ENCODE measurements around the gene CD300C.
"Not testable (repeated sequence)": the region's sequence is repeated elsewhere in the genome, so short reads cannot be mapped to it uniquely, and the experiment has no call there.

The CD300C gene

DNA sequence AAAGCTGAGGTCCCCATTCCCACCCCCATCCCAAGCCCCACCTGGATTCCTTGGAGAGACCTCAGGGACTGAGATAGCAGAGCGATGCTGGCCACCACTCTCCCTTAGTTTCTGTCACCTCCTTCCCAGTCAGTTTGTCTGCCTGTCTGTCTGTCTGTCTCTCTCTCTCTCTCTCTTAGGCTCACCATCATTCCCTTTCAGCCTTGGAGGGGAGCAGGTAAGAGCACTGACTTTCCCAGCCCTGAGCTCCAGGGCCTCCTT lies 20.5 kb downstream of the CD300C start:
- no peak overlapping the region for H3K27ac ChIP-seq (ENCODE audit: low read depth, low read length)
- no peak overlapping the region for H3K4me3 ChIP-seq (ENCODE audit: low read length)
- no peaks in the 10 kb centered on the region for H3K36me3 ChIP-seq (ENCODE audit: control insufficient read depth, insufficient read depth, low read length)
- H3K4me1 ChIP-seq (ENCODE audit: control insufficient read depth, insufficient read depth, low read length) = no peaks in the 10 kb centered on the region
- no peak overlapping the region for H3K9ac ChIP-seq (ENCODE audit: low read length)
- no peaks in the 10 kb centered on the region for H3K27me3 ChIP-seq (ENCODE audit: control insufficient read depth, insufficient read depth, low read length)

DNA sequence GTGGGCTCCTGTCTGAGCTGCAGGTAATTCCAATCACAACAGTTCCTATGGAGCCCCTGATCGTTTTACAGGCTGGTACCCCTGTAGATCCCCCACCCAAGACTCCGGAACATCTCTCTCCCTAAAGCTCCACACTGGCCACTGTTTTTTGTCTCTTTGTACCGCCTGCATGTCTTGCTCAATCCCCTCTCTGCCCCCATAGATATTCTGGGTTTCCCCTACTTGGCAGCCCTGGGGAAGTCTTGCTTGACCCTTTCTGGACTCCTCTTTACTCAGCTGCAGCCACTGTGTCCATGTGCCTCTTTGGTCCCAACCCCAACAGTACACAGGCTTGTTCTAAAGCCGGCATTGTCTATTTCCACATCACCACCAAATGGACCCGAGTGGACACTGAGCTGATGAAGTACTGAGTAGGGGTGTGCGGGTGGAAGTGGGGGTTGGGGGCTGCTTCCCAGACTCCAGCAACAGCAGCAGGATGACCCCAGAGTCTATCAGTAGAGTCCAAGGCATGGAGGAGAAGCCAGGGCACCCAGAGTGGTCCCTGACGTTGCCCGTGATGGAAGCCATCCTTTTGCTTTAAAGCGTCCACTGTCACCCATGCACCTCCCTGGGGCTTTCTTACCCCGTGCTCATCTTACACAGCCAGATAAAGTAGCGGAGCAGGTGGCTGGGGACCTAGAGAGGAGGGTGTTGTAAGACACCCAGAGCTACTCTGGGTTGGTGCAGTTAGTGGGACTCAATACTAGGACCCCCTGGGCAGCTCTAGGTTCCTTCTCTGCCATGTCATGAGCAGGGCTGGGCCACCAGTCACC lies 21.1 kb downstream of the CD300C start:
- Histone ChIP-seq H3K9ac (ENCODE audit: low read length) (no peak overlapping the region), H3K27me3 (ENCODE audit: control insufficient read depth, insufficient read depth, low read length) (no peaks in the 10 kb centered on the region), H3K27ac (ENCODE audit: low read depth, low read length) (no peak overlapping the region), H3K4me1 (ENCODE audit: control insufficient read depth, insufficient read depth, low read length) (no peaks in the 10 kb centered on the region), H3K4me3 (ENCODE audit: low read length) (no peak overlapping the region), H3K36me3 (ENCODE audit: control insufficient read depth, insufficient read depth, low read length) (no peaks in the 10 kb centered on the region)

DNA sequence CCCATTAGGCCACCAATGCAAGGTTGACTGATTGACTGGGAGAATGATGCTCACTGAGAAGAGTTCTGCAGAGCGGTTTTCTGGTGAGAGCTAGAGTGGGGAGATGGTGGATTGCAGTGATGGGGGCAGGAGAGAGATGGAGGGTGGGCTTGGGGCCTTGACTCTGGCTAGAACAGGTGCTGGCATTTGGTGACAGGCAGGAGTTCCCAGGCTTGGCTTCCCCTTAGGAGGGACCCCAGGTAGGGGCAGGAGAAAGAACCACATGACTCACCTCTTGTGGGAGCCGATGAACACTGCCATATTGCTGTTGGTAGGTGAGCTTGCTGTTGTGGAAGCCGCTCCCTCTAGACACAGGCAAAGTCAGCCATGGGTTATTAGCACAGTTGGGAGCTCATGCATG lies 22.6 kb downstream of the CD300C start:
- Histone ChIP-seq H3K36me3 (ENCODE audit: control insufficient read depth, insufficient read depth, low read length) (no peaks in the 10 kb centered on the region), H3K4me3 (ENCODE audit: low read length) (no peak overlapping the region), H3K9ac (ENCODE audit: low read length) (no peak overlapping the region), H3K4me1 (ENCODE audit: control insufficient read depth, insufficient read depth, low read length) (no peaks in the 10 kb centered on the region), H3K27me3 (ENCODE audit: control insufficient read depth, insufficient read depth, low read length) (no peaks in the 10 kb centered on the region), H3K27ac (ENCODE audit: low read depth, low read length) (no peak overlapping the region)

- Histone ChIP-seq H3K4me3 (ENCODE audit: low read length) (no peak overlapping the region), H3K27me3 (ENCODE audit: control insufficient read depth, insufficient read depth, low read length) (no peaks in the 10 kb centered on the region), H3K27ac (ENCODE audit: low read depth, low read length) (no peak overlapping the region), H3K4me1 (ENCODE audit: control insufficient read depth, insufficient read depth, low read length) (no peaks in the 10 kb centered on the region), H3K36me3 (ENCODE audit: control insufficient read depth, insufficient read depth, low read length) (no peaks in the 10 kb centered on the region), H3K9ac (ENCODE audit: low read length) (no peak overlapping the region)
Measured at GRCh38 chr17:74522381-74523105, 23.4 kb downstream of the CD300C start.

DNA sequence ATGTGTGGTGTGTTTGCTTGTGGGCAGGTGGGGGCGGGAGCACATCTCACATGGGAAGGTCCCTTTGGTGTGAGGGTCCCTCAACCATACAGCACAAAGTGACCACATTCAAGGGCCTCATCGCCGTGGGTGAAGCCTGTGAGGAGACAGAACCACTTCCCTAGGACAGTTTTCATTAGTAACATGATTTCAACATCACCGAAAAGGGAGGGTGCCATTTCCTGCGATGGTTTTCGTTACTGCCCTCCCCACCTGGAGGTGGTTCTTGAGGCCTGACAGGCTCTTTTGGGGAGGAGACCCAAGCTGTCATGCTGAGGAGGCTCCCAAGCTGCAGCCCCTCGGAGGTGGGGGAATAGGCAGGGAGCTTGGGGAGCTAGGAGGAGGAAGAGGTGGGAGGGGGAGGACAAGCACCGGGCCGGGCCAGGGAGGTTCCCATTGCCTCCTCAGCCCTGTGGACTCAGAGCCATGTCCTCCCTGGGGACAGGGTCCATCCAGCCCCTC lies 24.2 kb downstream of the CD300C start:
- Histone ChIP-seq H3K9ac (ENCODE audit: low read length) (no peak overlapping the region), H3K4me1 (ENCODE audit: control insufficient read depth, insufficient read depth, low read length) (no peaks in the 10 kb centered on the region), H3K27me3 (ENCODE audit: control insufficient read depth, insufficient read depth, low read length) (no peaks in the 10 kb centered on the region), H3K4me3 (ENCODE audit: low read length) (no peak overlapping the region), H3K27ac (ENCODE audit: low read depth, low read length) (no peak overlapping the region), H3K36me3 (ENCODE audit: control insufficient read depth, insufficient read depth, low read length) (no peaks in the 10 kb centered on the region)

DNA sequence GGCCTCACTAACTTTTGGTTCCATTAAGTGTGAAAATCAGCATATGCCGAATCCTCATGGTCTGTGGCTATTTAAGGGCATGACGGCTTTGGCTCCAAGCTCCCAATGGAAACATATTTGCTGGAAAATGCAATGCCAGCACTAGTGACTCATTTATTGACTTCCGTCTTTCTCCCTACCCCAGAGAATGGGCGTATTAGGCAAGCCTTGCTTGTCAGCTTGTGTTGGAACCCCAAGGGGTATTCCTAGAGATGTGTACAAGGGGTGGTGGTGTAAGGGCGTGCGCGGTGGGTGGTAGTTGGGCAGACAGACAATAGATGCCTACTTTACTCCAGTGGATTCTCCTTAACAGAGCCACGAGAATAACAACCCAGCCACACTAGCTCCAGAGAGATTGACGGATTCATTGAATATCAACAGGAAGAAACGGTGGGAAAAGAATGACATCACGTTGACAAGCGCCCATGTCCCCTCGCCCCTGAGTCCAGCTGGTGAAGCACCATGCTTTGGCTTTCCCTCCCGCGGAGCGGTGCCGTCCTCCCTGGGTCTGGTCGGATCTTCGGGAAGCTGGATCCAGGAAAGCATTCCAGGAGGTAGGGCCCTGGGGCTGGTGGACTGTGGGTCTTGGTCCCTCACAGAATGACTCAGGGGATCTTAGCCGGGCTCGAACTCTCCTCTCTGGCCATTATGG lies 25.0 kb downstream of the CD300C start:
- no peak overlapping the region for H3K4me3 ChIP-seq (ENCODE audit: low read length)
- H3K4me1 ChIP-seq (ENCODE audit: control insufficient read depth, insufficient read depth, low read length) = no peaks in the 10 kb centered on the region
- H3K27me3 ChIP-seq (ENCODE audit: control insufficient read depth, insufficient read depth, low read length) = no peaks in the 10 kb centered on the region
- H3K9ac ChIP-seq (ENCODE audit: low read length) = no peak overlapping the region
- no peaks in the 10 kb centered on the region for H3K36me3 ChIP-seq (ENCODE audit: control insufficient read depth, insufficient read depth, low read length)
- no peak overlapping the region for H3K27ac ChIP-seq (ENCODE audit: low read depth, low read length)

DNA sequence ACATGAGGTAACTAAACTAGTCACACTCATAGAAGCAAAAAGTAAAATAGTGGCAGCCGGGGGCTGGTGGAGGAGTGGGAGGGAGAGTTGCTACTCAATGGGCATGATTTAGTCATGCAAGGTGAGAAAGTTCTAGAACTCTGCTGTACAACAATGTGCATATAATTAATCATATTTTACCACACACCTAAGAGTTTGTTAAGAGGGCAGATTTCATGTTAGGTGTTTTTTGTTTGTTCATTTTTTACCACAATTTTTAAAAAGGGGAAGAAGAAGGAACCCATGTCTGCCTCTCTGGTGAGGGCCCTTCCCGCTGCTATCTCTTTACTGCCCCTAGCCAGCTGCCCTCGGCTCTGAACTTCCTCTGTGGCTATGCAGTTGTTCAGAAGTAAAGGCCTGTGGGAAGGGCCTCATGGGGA lies 25.9 kb downstream of the CD300C start:
- no peak overlapping the region for H3K27ac ChIP-seq (ENCODE audit: low read depth, low read length)
- H3K4me1 ChIP-seq (ENCODE audit: control insufficient read depth, insufficient read depth, low read length) = no peaks in the 10 kb centered on the region

DNA sequence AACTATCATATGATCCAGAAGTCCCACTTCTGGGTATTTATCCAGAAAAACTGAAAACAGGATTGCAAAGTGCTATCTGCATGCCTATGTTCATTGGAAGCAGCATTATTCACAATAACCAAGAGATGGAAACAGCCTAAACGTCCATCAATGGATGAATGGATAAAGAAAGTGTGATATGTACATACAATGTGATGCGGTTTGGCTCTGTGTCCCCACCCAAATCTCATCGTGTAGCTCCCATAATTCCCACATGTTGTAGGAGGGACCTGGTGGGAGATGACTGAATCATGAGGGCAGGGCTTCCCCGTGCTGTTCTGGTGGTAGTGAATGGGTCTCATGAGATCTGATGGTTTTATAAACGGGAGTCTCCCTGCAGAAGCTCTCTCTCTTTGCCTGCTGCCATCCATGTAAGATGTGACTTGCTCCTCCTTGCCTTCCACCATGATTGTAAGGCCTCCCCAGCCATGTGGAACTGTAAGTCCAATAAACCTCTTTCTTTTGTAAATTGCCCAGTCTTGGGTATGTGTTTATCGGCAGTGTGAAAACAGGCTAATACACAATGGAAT lies 27.4 kb downstream of the CD300C start:
- not testable (repeated sequence) for H3K36me3 ChIP-seq (ENCODE audit: control insufficient read depth, insufficient read depth, low read length); H3K27me3 ChIP-seq (ENCODE audit: control insufficient read depth, insufficient read depth, low read length); H3K27ac ChIP-seq (ENCODE audit: low read depth, low read length); H3K4me1 ChIP-seq (ENCODE audit: control insufficient read depth, insufficient read depth, low read length); H3K4me3 ChIP-seq (ENCODE audit: low read length); H3K9ac ChIP-seq (ENCODE audit: low read length)

More for the DNA sequence above, 25.9 kb downstream of the CD300C start:
- H3K36me3 ChIP-seq (ENCODE audit: control insufficient read depth, insufficient read depth, low read length) = no peaks in the 10 kb centered on the region
- H3K9ac ChIP-seq (ENCODE audit: low read length) = no peak overlapping the region
- H3K4me3 ChIP-seq (ENCODE audit: low read length) = no peak overlapping the region
- no peaks in the 10 kb centered on the region for H3K27me3 ChIP-seq (ENCODE audit: control insufficient read depth, insufficient read depth, low read length)

GRCh38 chr17:74516561-74517328 lies 29.2 kb downstream of the CD300C start:
- H3K27ac ChIP-seq (ENCODE audit: low read depth, low read length) = no peak overlapping the region
- H3K4me3 ChIP-seq (ENCODE audit: low read length) = no peak overlapping the region
- H3K27me3 ChIP-seq (ENCODE audit: control insufficient read depth, insufficient read depth, low read length) = no peaks in the 10 kb centered on the region
- no peaks in the 10 kb centered on the region for H3K4me1 ChIP-seq (ENCODE audit: control insufficient read depth, insufficient read depth, low read length)
- no peak overlapping the region for H3K9ac ChIP-seq (ENCODE audit: low read length)
- H3K36me3 ChIP-seq (ENCODE audit: control insufficient read depth, insufficient read depth, low read length) = no peaks in the 10 kb centered on the region

- no peak overlapping the region for H3K9ac ChIP-seq (ENCODE audit: low read length)
Measured at GRCh38 chr17:74515941-74516340, 30.0 kb downstream of the CD300C start.

DNA sequence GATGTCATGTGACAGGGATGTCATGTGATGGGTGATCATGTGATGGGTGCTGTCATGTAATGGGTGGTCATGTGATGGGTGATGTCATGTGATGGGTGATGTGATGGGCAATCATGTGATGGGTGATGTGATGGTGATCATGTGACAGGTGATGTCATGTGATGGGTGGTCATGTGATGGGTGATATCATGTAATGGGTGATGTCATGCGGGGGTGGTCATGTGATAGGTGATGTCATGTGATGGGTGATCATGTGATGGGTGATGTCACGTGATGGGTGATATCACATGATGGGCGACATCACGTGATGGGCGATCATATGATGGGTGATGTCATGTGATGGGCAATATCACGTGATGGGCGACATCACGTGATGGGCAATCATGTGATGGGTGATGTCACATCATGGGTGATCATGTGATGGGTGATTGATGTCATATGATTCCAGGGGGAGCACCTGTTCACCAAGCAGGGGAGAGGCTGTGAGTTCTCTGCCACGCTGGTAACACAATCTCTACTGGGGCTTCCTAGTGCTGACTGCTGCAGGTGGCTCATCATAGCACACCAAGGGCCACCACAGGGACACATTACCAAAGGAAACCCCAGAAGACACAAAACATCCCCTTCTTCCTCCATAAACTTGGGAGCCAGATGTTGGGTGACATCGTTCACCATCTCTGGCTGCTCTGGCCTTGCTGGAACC lies 31.1 kb downstream of the CD300C start:
- H3K9ac ChIP-seq (ENCODE audit: low read length) = no peak overlapping the region
- no peak overlapping the region for H3K4me3 ChIP-seq (ENCODE audit: low read length)
- no peaks in the 10 kb centered on the region for H3K36me3 ChIP-seq (ENCODE audit: control insufficient read depth, insufficient read depth, low read length)
- no peaks in the 10 kb centered on the region for H3K27me3 ChIP-seq (ENCODE audit: control insufficient read depth, insufficient read depth, low read length)
- H3K27ac ChIP-seq (ENCODE audit: low read depth, low read length) = no peak overlapping the region
- no peaks in the 10 kb centered on the region for H3K4me1 ChIP-seq (ENCODE audit: control insufficient read depth, insufficient read depth, low read length)

More at GRCh38 chr17:74515941-74516340, 30.0 kb downstream of the CD300C start:
- Histone ChIP-seq H3K4me3 (ENCODE audit: low read length) (no peak overlapping the region), H3K4me1 (ENCODE audit: control insufficient read depth, insufficient read depth, low read length) (no peaks in the 10 kb centered on the region), H3K36me3 (ENCODE audit: control insufficient read depth, insufficient read depth, low read length) (no peaks in the 10 kb centered on the region), H3K27me3 (ENCODE audit: control insufficient read depth, insufficient read depth, low read length) (no peaks in the 10 kb centered on the region), H3K27ac (ENCODE audit: low read depth, low read length) (no peak overlapping the region)
